ENCODE results near the gene LRIG2. TPM values are rescaled to one million over a fixed set of nuclear protein-coding genes. Genes with fewer than 3 reads are reported as not detected.

Gene LRIG2
- polyA plus RNA-seq, 1 of the 3 experiments (the other 2 are of a cell fraction): 3.8 TPM

DNA sequence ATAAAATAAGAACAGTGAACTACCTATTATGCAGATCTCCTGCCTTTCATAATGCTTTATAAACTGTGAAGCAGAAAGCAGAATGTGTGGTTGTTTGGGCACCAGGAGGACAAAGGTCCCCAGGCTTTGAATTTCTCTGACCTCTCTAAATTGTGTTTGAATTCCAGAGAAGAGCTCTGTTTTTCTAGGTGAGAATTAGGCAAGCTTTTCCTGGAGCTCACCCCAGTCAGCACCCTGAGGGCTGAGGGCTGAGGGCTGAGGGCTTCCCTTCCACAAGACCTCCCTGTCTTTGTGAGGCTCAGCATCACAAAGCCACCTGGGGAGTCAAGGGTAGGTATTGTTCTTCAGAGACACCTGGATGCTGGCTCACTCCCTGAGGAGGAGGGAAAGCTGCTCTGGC, 45.5 kb upstream of the LRIG2 start:
- CTCF ChIA-PET: interaction anchor here (1.0 kb wide), 1 partner anchor 91 kb away, joined by 4 read pairs; no protein-coding TSS in a partner anchor
- Histone ChIP-seq H2AFZ (ENCODE audit: low read depth) (no peak overlapping the region), H3K36me3 (replicated peaks in 1 of 2; ENCODE audit: control insufficient read depth in 1 of 2, insufficient read depth in 2 of 2, low read length in 1 of 2) (no peaks in the 10 kb centered on the region), H4K20me1 (ENCODE audit: insufficient read depth) (no peaks in the 10 kb centered on the region), H3K4me3 (ENCODE audit: low read depth in 2 of 2, low read length in 1 of 2) (no peak overlapping the region), H3K27ac (ENCODE audit: low read depth in 2 of 2, low read length in 1 of 2) (no peak overlapping the region), H3K27me3 (ENCODE audit: insufficient read depth) (no peaks in the 10 kb centered on the region), H3K9ac (no peak overlapping the region), H3K4me2 (no peak overlapping the region), H3K79me2 (ENCODE audit: insufficient read depth) (no peaks in the 10 kb centered on the region), H3K4me1 (ENCODE audit: control insufficient read depth in 1 of 2, insufficient read depth in 2 of 2, low read depth in 1 of 2, low read length in 1 of 2) (peaks cover 0 to 3% of the 10 kb centered on the region in 2 experiments; a peak in 1 of 4 replicates), H3K9me3 (no peaks in the 10 kb centered on the region), H3K9me2 (no peaks in the 10 kb centered on the region), H3F3A (replicated peaks; ENCODE audit: insufficient read depth) (no peaks in the 10 kb centered on the region)
- DNase-seq: no peak
- POLR2A ChIA-PET: interaction anchor here (0.6 kb wide), 1 partner anchor 70 kb away, joined by 5 read pairs; no protein-coding TSS in a partner anchor
- no peak for TF ChIP-seq YY1 (IDR thresholded peaks at IDR 0.05; ENCODE audit: low read depth)
- TF ChIP-seq, protein P1, sequence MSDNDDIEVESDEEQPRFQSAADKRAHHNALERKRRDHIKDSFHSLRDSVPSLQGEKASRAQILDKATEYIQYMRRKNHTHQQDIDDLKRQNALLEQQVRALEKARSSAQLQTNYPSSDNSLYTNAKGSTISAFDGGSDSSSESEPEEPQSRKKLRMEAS (IDR thresholded peaks at IDR 0.05; ENCODE audit: low read depth): no peak
- no peak for TF ChIP-seq EZH2phosphoT487 (IDR thresholded peaks at IDR 0.05; ENCODE audit: borderline replicate concordance, low read depth)
- TF ChIP-seq CHD2 (IDR thresholded peaks at IDR 0.05; ENCODE audit: low read length, partially characterized antibody): no peak
- no peak for TF ChIP-seq EP300 (IDR thresholded peaks at IDR 0.05; ENCODE audit: borderline replicate concordance in 1 of 2, low read depth in 1 of 2, low read length in 1 of 2)
- no peak for TF ChIP-seq JUND (IDR thresholded peaks at IDR 0.05)
- TF ChIP-seq SMC3 (IDR thresholded peaks at IDR 0.05; ENCODE audit: low read depth, low read length): no peak
- no peak for TF ChIP-seq TAF1 (IDR thresholded peaks at IDR 0.05; ENCODE audit: borderline replicate concordance, low read depth, low read length)

DNA sequence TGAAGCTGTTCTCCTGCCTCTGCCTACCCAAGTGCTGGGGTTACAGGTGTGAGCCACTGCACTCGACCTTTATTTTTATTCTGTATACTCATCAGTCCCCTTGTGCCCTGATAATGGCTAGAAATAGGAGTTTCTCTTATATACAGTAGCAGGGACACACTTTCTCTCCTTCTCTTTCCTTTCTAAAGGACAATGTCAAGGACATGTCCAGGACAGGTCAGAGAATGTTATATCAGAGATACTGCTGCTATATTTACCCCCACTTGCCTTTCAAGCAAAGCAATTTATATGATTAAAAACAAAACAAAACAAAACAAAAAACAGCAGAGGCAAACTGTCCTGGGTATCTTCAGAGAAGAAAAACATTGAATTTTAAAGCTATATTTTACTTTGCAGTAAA, 43.2 kb upstream of the LRIG2 start:
- TF ChIP-seq YY1 (IDR thresholded peaks at IDR 0.05; ENCODE audit: low read depth) (no peak), POLR2AphosphoS5 (IDR thresholded peaks at IDR 0.05; ENCODE audit: low read depth, low read length) (no peak), RCOR1 (IDR thresholded peaks at IDR 0.05; ENCODE audit: low read length) (no peak)
- Histone ChIP-seq H3F3A (replicated peaks; ENCODE audit: insufficient read depth) (no peaks in the 10 kb centered on the region), H3K4me1 (ENCODE audit: control insufficient read depth in 1 of 2, insufficient read depth in 2 of 2, low read depth in 1 of 2, low read length in 1 of 2) (peaks cover 0 to 3% of the 10 kb centered on the region in 2 experiments; a peak in 1 of 4 replicates), H3K9ac (no peak overlapping the region), H3K36me3 (replicated peaks in 1 of 2; ENCODE audit: control insufficient read depth in 1 of 2, insufficient read depth in 2 of 2, low read length in 1 of 2) (no peaks in the 10 kb centered on the region), H3K27me3 (ENCODE audit: insufficient read depth) (no peaks in the 10 kb centered on the region), H2AFZ (ENCODE audit: low read depth) (no peak overlapping the region), H4K20me1 (ENCODE audit: insufficient read depth) (no peaks in the 10 kb centered on the region), H3K79me2 (ENCODE audit: insufficient read depth) (no peaks in the 10 kb centered on the region), H3K4me2 (no peak overlapping the region), H3K27ac (ENCODE audit: low read depth in 2 of 2, low read length in 1 of 2) (no peak overlapping the region), H3K4me3 (ENCODE audit: low read depth in 2 of 2, low read length in 1 of 2) (no peak overlapping the region), H3K9me3 (no peaks in the 10 kb centered on the region), H3K9me2 (no peaks in the 10 kb centered on the region)
- ChIA-PET POLR2A (no interaction called here), CTCF (interaction anchor here (0.6 kb wide), 1 partner anchor 8 kb away, joined by 3 read pairs; no protein-coding TSS in a partner anchor)
- DNase-seq: no peak
- WGBS (ENCODE audit: low lambda C conversion rate): 22% methylated on average over 1 of the region's 1 CpG

DNA sequence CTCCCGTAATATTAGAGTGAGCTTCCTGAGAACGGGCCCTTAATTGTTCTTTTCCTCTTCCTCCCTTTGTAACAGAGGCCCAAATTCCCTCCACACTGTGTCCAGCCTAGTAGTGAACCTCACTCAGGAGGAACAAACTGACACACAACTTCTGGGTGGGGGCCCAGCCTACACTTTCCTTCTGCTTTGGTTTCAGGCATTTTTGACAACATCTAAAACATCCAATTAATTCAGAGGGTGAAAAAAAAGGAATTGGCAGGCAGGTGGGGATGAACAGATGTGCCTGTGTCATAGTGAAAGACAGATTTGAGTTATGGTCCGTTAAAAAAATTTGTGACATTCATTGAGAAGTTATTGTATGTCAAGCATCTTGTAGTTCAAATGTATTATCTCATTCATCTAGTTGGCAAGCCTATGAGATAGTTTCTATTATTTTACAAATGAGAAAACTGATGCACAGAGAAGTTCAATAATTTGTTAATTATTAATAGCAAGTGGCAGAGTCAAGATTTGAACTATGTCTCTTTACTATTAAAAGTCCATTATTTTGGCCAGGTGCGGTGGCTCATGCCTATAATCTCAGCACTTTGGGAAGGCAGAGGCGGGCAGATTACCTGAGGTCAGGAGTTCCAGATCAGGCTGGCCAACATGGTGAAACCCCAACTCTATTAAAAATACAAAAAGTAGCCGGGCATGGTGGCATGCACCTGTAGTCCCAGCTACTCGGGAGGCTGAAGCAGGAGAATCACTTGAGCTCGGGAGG, 41.6 kb upstream of the LRIG2 start:
- Histone ChIP-seq H2AFZ (ENCODE audit: low read depth) (no peak overlapping the region), H3K9me3 (no peaks in the 10 kb centered on the region), H3K4me1 (ENCODE audit: control insufficient read depth in 1 of 2, insufficient read depth in 2 of 2, low read depth in 1 of 2, low read length in 1 of 2) (peaks cover 0 to 3% of the 10 kb centered on the region in 2 experiments; a peak in 1 of 4 replicates), H4K20me1 (ENCODE audit: insufficient read depth) (no peaks in the 10 kb centered on the region), H3F3A (replicated peaks; ENCODE audit: insufficient read depth) (no peaks in the 10 kb centered on the region), H3K9me2 (no peaks in the 10 kb centered on the region), H3K27ac (ENCODE audit: low read depth in 2 of 2, low read length in 1 of 2) (no peak overlapping the region), H3K79me2 (ENCODE audit: insufficient read depth) (no peaks in the 10 kb centered on the region), H3K9ac (no peak overlapping the region), H3K27me3 (ENCODE audit: insufficient read depth) (no peaks in the 10 kb centered on the region), H3K36me3 (replicated peaks in 1 of 2; ENCODE audit: control insufficient read depth in 1 of 2, insufficient read depth in 2 of 2, low read length in 1 of 2) (no peaks in the 10 kb centered on the region), H3K4me2 (no peak overlapping the region), H3K4me3 (ENCODE audit: low read depth in 2 of 2, low read length in 1 of 2) (no peak overlapping the region)
- 86% methylated on average over 8 of the region's 8 CpGs for WGBS (ENCODE audit: low lambda C conversion rate)
- CTCF ChIA-PET: interaction anchor here (1.3 kb wide), 1 partner anchor 42 kb away, joined by 3 read pairs; the partner anchor contains the start of gene LRIG2
- TF ChIP-seq RFX5 (IDR thresholded peaks at IDR 0.05; ENCODE audit: low read length) (no peak), CHD2 (IDR thresholded peaks at IDR 0.05; ENCODE audit: low read length, partially characterized antibody) (no peak), GATA2 (CRISPR knock-in tag; IDR thresholded peaks at IDR 0.05) (no peak), RCOR1 (IDR thresholded peaks at IDR 0.05; ENCODE audit: low read length) (no peak)
- TF ChIP-seq, protein P2, sequence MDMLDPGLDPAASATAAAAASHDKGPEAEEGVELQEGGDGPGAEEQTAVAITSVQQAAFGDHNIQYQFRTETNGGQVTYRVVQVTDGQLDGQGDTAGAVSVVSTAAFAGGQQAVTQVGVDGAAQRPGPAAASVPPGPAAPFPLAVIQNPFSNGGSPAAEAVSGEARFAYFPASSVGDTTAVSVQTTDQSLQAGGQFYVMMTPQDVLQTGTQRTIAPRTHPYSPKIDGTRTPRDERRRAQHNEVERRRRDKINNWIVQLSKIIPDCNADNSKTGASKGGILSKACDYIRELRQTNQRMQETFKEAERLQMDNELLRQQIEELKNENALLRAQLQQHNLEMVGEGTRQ (IDR thresholded peaks at IDR 0.05; ENCODE audit: borderline replicate concordance, low read depth, low read length): no peak
- TF ChIP-seq, protein P1 (IDR thresholded peaks at IDR 0.05; ENCODE audit: low read depth): no peak
- TF ChIP-seq, protein P3, sequence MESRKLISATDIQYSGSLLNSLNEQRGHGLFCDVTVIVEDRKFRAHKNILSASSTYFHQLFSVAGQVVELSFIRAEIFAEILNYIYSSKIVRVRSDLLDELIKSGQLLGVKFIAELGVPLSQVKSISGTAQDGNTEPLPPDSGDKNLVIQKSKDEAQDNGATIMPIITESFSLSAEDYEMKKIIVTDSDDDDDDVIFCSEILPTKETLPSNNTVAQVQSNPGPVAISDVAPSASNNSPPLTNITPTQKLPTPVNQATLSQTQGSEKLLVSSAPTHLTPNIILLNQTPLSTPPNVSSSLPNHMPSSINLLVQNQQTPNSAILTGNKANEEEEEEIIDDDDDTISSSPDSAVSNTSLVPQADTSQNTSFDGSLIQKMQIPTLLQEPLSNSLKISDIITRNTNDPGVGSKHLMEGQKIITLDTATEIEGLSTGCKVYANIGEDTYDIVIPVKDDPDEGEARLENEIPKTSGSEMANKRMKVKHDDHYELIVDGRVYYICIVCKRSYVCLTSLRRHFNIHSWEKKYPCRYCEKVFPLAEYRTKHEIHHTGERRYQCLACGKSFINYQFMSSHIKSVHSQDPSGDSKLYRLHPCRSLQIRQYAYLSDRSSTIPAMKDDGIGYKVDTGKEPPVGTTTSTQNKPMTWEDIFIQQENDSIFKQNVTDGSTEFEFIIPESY (IDR thresholded peaks at IDR 0.05; ENCODE audit: borderline replicate concordance, low read depth): no peak
- POLR2A ChIA-PET: no interaction called here
- no peak for DNase-seq

Measured in SK-N-SH (cell line).